ENCODE results near the gene CAMK1G.

- TF ChIP-seq CTCF (IDR thresholded peaks at IDR 0.05; ENCODE audit: poor library complexity, severe bottlenecking) (no peak), SMC3 (conservative IDR thresholded peaks at IDR 0.05; ENCODE audit: poor library complexity) (no peak), EZH2 (IDR thresholded peaks at IDR 0.05; ENCODE audit: borderline replicate concordance, insufficient read depth, low read length, poor library complexity, severe bottlenecking) (no peak), REST (IDR thresholded peaks at IDR 0.05; ENCODE audit: borderline replicate concordance) (no peak), POLR2AphosphoS5 (IDR thresholded peaks at IDR 0.05) (no peak), RAD21 (conservative IDR thresholded peaks at IDR 0.05) (no peak), MXI1 (conservative IDR thresholded peaks at IDR 0.05; ENCODE audit: poor library complexity, severe bottlenecking) (no peak)
Measured at GRCh38 chr1:209589440-209589839, 5.9 kb downstream of the CAMK1G start.
